CD4-positive, CD25-positive, alpha-beta regulatory T cell (primary cell): ENCODE measurements around the gene SEMA6B. TPM values are rescaled to one million over a fixed set of nuclear protein-coding genes. Genes with fewer than 3 reads are reported as not detected.

Source experiments
- ATAC-seq, 2 donors: fragments of 150-1000 bp; cut with Tn5 transposase; one replicate each; pipeline ENCODE4 v1.10.0; 2021; ENCODE audit warnings: low read depth in 2 of 2, moderate number of reproducible peaks in 2 of 2, moderate library complexity in 1 of 2
- DNase-seq, 3 donors: peaks; one replicate each; pipeline versions ENCODE4 v3.0.0 to v3.0.0-alpha.2; 2012 to 2022; ENCODE audit warnings: mixed read lengths in 1 of 3
- H3K27ac ChIP-seq: one replicate; pipeline ENCODE4 v1.7.0; 2013; ENCODE audit warnings: mild to moderate bottlenecking, low read length; ENCODE audit not compliant: insufficient read depth, poor library complexity, severe bottlenecking
- H3K27me3 ChIP-seq: one replicate; pipeline ENCODE4 v1.7.0; 2013; ENCODE audit warnings: low read length; ENCODE audit not compliant: control insufficient read depth, insufficient read depth
- H3K36me3 ChIP-seq: one replicate; pipeline ENCODE4 v1.7.0; 2013; ENCODE audit warnings: mild to moderate bottlenecking, low read length, moderate library complexity; ENCODE audit not compliant: control insufficient read depth, insufficient read depth
- H3K4me1 ChIP-seq: 2 replicates; pipeline ENCODE4 v1.7.0; 2013; ENCODE audit warnings: mild to moderate bottlenecking, low read length; ENCODE audit not compliant: insufficient read depth, control insufficient read depth, poor library complexity, severe bottlenecking
- H3K4me3 ChIP-seq: one replicate; pipeline ENCODE4 v1.7.0; 2013; ENCODE audit warnings: low read depth, mild to moderate bottlenecking, low read length, moderate library complexity
- H3K9me3 ChIP-seq, 2 experiments: 1 replicate in 1 of 2; 2 replicates in 1 of 2; pipeline ENCODE4 v1.7.0; 2013; ENCODE audit warnings: low read length in 2 of 2, mild to moderate bottlenecking in 1 of 2, moderate library complexity in 1 of 2; ENCODE audit not compliant: control insufficient read depth in 2 of 2
- H3K27ac Mint-ChIP-seq, 3 donors: one replicate each; pipeline ENCODE4 v1.8.0; 2020 to 2022; ENCODE audit warnings: mild to moderate bottlenecking in 3 of 3, mixed read lengths in 3 of 3, moderate library complexity in 2 of 3
- H3K27me3 Mint-ChIP-seq: one replicate; pipeline ENCODE4 v1.8.0; 2022; ENCODE audit warnings: mild to moderate bottlenecking, mixed read lengths
- H3K36me3 Mint-ChIP-seq: one replicate; pipeline ENCODE4 v1.8.0; 2020; ENCODE audit warnings: mixed read lengths
- H3K4me1 Mint-ChIP-seq, 4 donors: one replicate each; pipeline ENCODE4 v1.8.0; 2020 to 2022; ENCODE audit warnings: mixed read lengths in 4 of 4, mild to moderate bottlenecking in 1 of 4
- H3K4me3 Mint-ChIP-seq, 4 donors: one replicate each; pipeline ENCODE4 v1.8.0; 2020 to 2022; ENCODE audit warnings: mild to moderate bottlenecking in 4 of 4, mixed read lengths in 4 of 4, moderate library complexity in 3 of 4
- H3K9me3 Mint-ChIP-seq, 7 donors: one replicate each; pipeline ENCODE4 v1.8.0; 2020 to 2022; ENCODE audit warnings: mixed read lengths in 7 of 7, mild to moderate bottlenecking in 3 of 7, moderate library complexity in 2 of 7
- polyA plus RNA-seq, 4 donors: library from polyadenylated mRNA; unstranded; fragments of 300-500 nt; fragmentation: Illumina TruSeq; gene quantifications; one replicate each; pipeline ENCODE4 v1.2.3, GENCODE V29; 2021
- total RNA-seq: library from RNA; stranded (reverse); gene quantifications from one replicate; pipeline ENCODE4 v1.2.3, GENCODE V29; 2022

SEMA6B gene
- total and polyA plus RNA-seq, 5 donors from 2014 or later: not detected

- ATAC-seq (no peak), DNase-seq (no peak)
- Mint-ChIP-seq H3K27ac (peak within 1 kb of the TSS in 1 of 3 donors; percentile 91), H3K9me3 (peaks cover 0 to 1% (median 0%) of the 10 kb centered on the region in 7 donors), H3K27me3 (peaks cover 23% of the 10 kb centered on the region), H3K36me3 (no peaks in the 10 kb centered on the region), H3K4me3 (no peak within 1 kb of the TSS), H3K4me1 (no peaks in the 10 kb centered on the region)
- Histone ChIP-seq H3K4me3 (no peak within 1 kb of the TSS), H3K27me3 (no peaks in the 10 kb centered on the region), H3K36me3 (no peaks in the 10 kb centered on the region), H3K27ac (no peak within 1 kb of the TSS), H3K4me1 (no peaks in the 10 kb centered on the region), H3K9me3 (no peaks in the 10 kb centered on the region)
Measured at GRCh38 chr19:4518345-4519171, 40.9 kb downstream of the SEMA6B start, which contains the start of gene PLIN4. PLIN4 (minus strand) TSS chr19:4518486; CDS start chr19:4518272, 214 bp downstream.

- Histone ChIP-seq H3K27me3 (no peaks in the 10 kb centered on the region), H3K9me3 (no peaks in the 10 kb centered on the region), H3K27ac (no peak overlapping the region), H3K4me1 (no peaks in the 10 kb centered on the region), H3K36me3 (no peaks in the 10 kb centered on the region), H3K4me3 (no peak overlapping the region)
- DNase-seq (no peak), ATAC-seq (no peak)
- H3K27ac Mint-ChIP-seq: no peak overlapping the region
- H3K27me3 Mint-ChIP-seq: peaks cover 23% of the 10 kb centered on the region
- H3K9me3 Mint-ChIP-seq: peaks cover 0 to 1% (median 0%) of the 10 kb centered on the region in 7 donors
- H3K36me3 Mint-ChIP-seq: no peaks in the 10 kb centered on the region
- H3K4me1 Mint-ChIP-seq: no peaks in the 10 kb centered on the region
- no peak overlapping the region for H3K4me3 Mint-ChIP-seq
Measured at GRCh38 chr19:4517451-4518057, 41.9 kb downstream of the SEMA6B start.

GRCh38 chr19:4516939-4517300 lies 42.6 kb downstream of the SEMA6B start:
- H3K9me3 Mint-ChIP-seq: peaks cover 0 to 1% (median 0%) of the 10 kb centered on the region in 7 donors
- H3K27ac Mint-ChIP-seq: no peak overlapping the region
- DNase-seq: no peak
- no peaks in the 10 kb centered on the region for H3K4me1 Mint-ChIP-seq
- ATAC-seq: no peak
- H3K27me3 ChIP-seq: no peaks in the 10 kb centered on the region
- H3K4me1 ChIP-seq: no peaks in the 10 kb centered on the region
- H3K4me3 Mint-ChIP-seq: no peak overlapping the region
- no peaks in the 10 kb centered on the region for H3K36me3 Mint-ChIP-seq
- no peak overlapping the region for H3K4me3 ChIP-seq
- H3K9me3 ChIP-seq: no peaks in the 10 kb centered on the region
- no peaks in the 10 kb centered on the region for H3K36me3 ChIP-seq
- H3K27me3 Mint-ChIP-seq: peaks cover 20% of the 10 kb centered on the region
- no peak overlapping the region for H3K27ac ChIP-seq

- ATAC-seq: no peak
- peaks cover 15% of the 10 kb centered on the region for H3K27me3 Mint-ChIP-seq
- no peaks in the 10 kb centered on the region for H3K4me1 Mint-ChIP-seq
- Histone ChIP-seq H3K27ac (no peak overlapping the region), H3K36me3 (no peaks in the 10 kb centered on the region), H3K4me3 (no peak overlapping the region), H3K4me1 (no peaks in the 10 kb centered on the region), H3K27me3 (no peaks in the 10 kb centered on the region), H3K9me3 (no peaks in the 10 kb centered on the region)
- H3K4me3 Mint-ChIP-seq: no peak overlapping the region
- no peaks in the 10 kb centered on the region for H3K36me3 Mint-ChIP-seq
- DNase-seq: no peak
- H3K27ac Mint-ChIP-seq: peak overlapping the region in 1 of 3 donors; percentile 20
- H3K9me3 Mint-ChIP-seq: peaks cover 0 to 2% (median 0%) of the 10 kb centered on the region in 7 donors
Measured at GRCh38 chr19:4516199-4516938, 43.1 kb downstream of the SEMA6B start.

GRCh38 chr19:4515732-4516131 lies 43.8 kb downstream of the SEMA6B start:
- Mint-ChIP-seq H3K27ac (peak overlapping the region in 1 of 3 donors; percentile 66), H3K4me1 (no peaks in the 10 kb centered on the region), H3K4me3 (no peak overlapping the region), H3K9me3 (peaks cover 0 to 2% (median 0%) of the 10 kb centered on the region in 7 donors), H3K27me3 (peaks cover 9% of the 10 kb centered on the region), H3K36me3 (no peaks in the 10 kb centered on the region)
- H3K4me1 ChIP-seq: no peaks in the 10 kb centered on the region
- H3K36me3 ChIP-seq: no peaks in the 10 kb centered on the region
- ATAC-seq (no peak), DNase-seq (no peak)
- no peaks in the 10 kb centered on the region for H3K9me3 ChIP-seq
- no peaks in the 10 kb centered on the region for H3K27me3 ChIP-seq
- H3K27ac ChIP-seq: no peak overlapping the region
- no peak overlapping the region for H3K4me3 ChIP-seq

- H3K27ac Mint-ChIP-seq: no peak overlapping the region
- DNase-seq (no peak), ATAC-seq (no peak)
- Histone ChIP-seq H3K9me3 (no peaks in the 10 kb centered on the region), H3K4me1 (no peaks in the 10 kb centered on the region), H3K27ac (no peak overlapping the region), H3K36me3 (no peaks in the 10 kb centered on the region), H3K27me3 (no peaks in the 10 kb centered on the region), H3K4me3 (no peak overlapping the region)
- H3K36me3 Mint-ChIP-seq: no peaks in the 10 kb centered on the region
- peaks cover 5% of the 10 kb centered on the region for H3K27me3 Mint-ChIP-seq
- H3K4me1 Mint-ChIP-seq: no peaks in the 10 kb centered on the region
- peaks cover 0 to 2% (median 0%) of the 10 kb centered on the region in 7 donors for H3K9me3 Mint-ChIP-seq
- H3K4me3 Mint-ChIP-seq: no peak overlapping the region
Measured at GRCh38 chr19:4513248-4513647, 46.2 kb downstream of the SEMA6B start.

- ATAC-seq: no peak
- H3K4me3 ChIP-seq: no peak overlapping the region
- no peaks in the 10 kb centered on the region for H3K4me1 ChIP-seq
- DNase-seq: no peak
- Mint-ChIP-seq H3K27me3 (peaks cover 5% of the 10 kb centered on the region), H3K9me3 (peaks cover 0 to 2% (median 0%) of the 10 kb centered on the region in 7 donors), H3K4me3 (no peak overlapping the region), H3K27ac (no peak overlapping the region), H3K36me3 (no peaks in the 10 kb centered on the region), H3K4me1 (no peaks in the 10 kb centered on the region)
- H3K27ac ChIP-seq: no peak overlapping the region
- no peaks in the 10 kb centered on the region for H3K9me3 ChIP-seq
- H3K27me3 ChIP-seq: no peaks in the 10 kb centered on the region
- H3K36me3 ChIP-seq: no peaks in the 10 kb centered on the region
Measured at GRCh38 chr19:4512070-4512469, 47.4 kb downstream of the SEMA6B start.
